Fibroblast of pulmonary artery (primary cell): ENCODE results near the gene PPP4R2.
"Not testable (repeated sequence)": the region's sequence is repeated elsewhere in the genome, so short reads cannot be mapped to it uniquely, and the experiment has no call there.

ENCODE experiments used
- DNase-seq: peaks from one replicate; pipeline ENCODE4 v3.0.0-alpha.2; 2010; ENCODE audit warnings: low read depth
- H3K4me3 ChIP-seq: replicated peaks from 2 replicates; pipeline ENCODE4 v1.5.1; 2011; ENCODE audit warnings: low read depth, mild to moderate bottlenecking, control low read depth, low read length, moderate library complexity
- CTCF ChIP-seq: IDR thresholded peaks from 2 replicates; pipeline ENCODE4 v1.5.1; 2011; ENCODE audit warnings: mild to moderate bottlenecking, control low read depth, low read length, inconsistent platforms; ENCODE audit errors: missing control alignments

Gene PPP4R2

GRCh38 chr3:73061416-73061815 lies 64.8 kb downstream of the PPP4R2 start, which contains the start of gene EBLN2:
Gene EBLN2 (plus strand): TSS chr3:73061659. CDS start chr3:73062082, 423 bp downstream.
- no peak for DNase-seq
- no peak for TF ChIP-seq CTCF
- no peak within 1 kb of the TSS for H3K4me3 ChIP-seq

- peak; percentile 54 for DNase-seq
- H3K4me3 ChIP-seq: not testable (repeated sequence)
Measured at GRCh38 chr3:73066243-73066642, 69.6 kb downstream of the PPP4R2 start.

- no peak for DNase-seq
- no peak overlapping the region for H3K4me3 ChIP-seq
- no peak for TF ChIP-seq CTCF
Measured at GRCh38 chr3:73068419-73068818, 71.8 kb downstream of the PPP4R2 start.

- no peak overlapping the region for H3K4me3 ChIP-seq
- TF ChIP-seq CTCF: no peak
- no peak for DNase-seq
Measured at GRCh38 chr3:73069187-73069586, 72.6 kb downstream of the PPP4R2 start.

- TF ChIP-seq CTCF: no peak
- no peak for DNase-seq
- no peak overlapping the region for H3K4me3 ChIP-seq
Measured at GRCh38 chr3:73069775-73070444, 73.3 kb downstream of the PPP4R2 start.

- TF ChIP-seq CTCF: no peak
- no peak overlapping the region for H3K4me3 ChIP-seq
- DNase-seq: peak; percentile 57
Measured at GRCh38 chr3:73070675-73071575, 74.3 kb downstream of the PPP4R2 start.

- DNase-seq: no peak
- no peak for TF ChIP-seq CTCF
- H3K4me3 ChIP-seq: no peak overlapping the region
Measured at GRCh38 chr3:73071952-73072351, 75.3 kb downstream of the PPP4R2 start.
